Stromal cell of bone marrow (primary cell): Measurements from ENCODE around the gene UGT8.
"Not testable (repeated sequence)": the region's sequence is repeated elsewhere in the genome, so short reads cannot be mapped to it uniquely, and the experiment has no call there.

Experiments
- DNase-seq: peaks from one replicate; pipeline ENCODE4 v3.0.0-alpha.2; 2012; ENCODE audit warnings: low read depth

UGT8 gene, protein sequence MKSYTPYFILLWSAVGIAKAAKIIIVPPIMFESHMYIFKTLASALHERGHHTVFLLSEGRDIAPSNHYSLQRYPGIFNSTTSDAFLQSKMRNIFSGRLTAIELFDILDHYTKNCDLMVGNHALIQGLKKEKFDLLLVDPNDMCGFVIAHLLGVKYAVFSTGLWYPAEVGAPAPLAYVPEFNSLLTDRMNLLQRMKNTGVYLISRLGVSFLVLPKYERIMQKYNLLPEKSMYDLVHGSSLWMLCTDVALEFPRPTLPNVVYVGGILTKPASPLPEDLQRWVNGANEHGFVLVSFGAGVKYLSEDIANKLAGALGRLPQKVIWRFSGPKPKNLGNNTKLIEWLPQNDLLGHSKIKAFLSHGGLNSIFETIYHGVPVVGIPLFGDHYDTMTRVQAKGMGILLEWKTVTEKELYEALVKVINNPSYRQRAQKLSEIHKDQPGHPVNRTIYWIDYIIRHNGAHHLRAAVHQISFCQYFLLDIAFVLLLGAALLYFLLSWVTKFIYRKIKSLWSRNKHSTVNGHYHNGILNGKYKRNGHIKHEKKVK

DNA sequence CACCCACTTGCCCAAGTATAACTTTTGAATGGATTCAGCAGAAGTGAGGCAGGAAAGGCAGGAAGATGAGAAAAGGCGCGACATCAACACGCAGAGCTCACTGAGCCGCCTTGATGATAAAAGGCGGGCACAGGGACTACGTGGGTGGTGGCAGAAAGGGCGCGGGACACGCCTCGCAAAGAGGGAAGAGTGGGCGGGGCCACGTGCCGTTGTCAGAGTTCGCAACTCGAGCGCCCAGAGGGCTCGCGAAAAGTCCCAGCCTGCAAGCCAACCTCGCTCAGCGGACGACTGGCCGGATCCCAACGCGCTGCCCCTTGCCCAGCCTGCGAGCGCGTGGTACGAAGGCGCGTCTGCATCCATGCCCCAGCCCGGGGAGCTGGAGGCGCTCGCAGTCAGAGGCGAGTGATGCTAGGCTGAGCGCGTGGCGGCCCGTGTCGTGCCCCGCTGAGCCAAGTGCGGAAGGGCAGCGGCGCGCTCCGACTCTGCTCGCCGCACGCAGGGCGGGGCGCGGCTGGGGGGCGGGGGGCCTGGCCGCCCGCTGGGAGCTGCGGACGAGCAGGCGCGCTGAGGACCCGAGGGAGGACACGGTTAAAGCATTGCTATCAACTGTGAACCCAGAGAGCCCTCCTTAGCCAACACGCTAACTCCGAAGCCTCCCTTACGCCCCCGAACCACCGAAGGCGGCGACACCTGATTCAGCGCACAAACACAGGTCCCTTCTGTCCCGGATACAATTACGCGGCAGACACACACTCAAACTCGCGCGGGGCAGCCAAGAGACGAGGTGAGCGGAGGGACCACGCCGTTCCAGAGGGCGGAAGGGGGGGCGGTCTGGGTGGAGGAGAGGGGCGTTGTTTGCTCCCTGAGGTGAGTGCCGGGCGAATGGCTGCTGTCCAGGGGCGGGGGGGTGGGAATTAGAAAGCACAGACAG, at the start of gene UGT8:
TSS of gene UGT8 (plus strand) at position 617 of the 931 bp plus-strand sequence. CDS start 24,074 bp downstream, outside the sequence.
- DNase-seq: no peak

- DNase-seq: no peak
Measured at GRCh38 chr4:114549638-114550037, 49.0 kb upstream of the UGT8 start.

- no peak for DNase-seq
Measured at GRCh38 chr4:114558446-114559020, 40.1 kb upstream of the UGT8 start.

GRCh38 chr4:114561590-114561989, 37.0 kb upstream of the UGT8 start:
- no peak for DNase-seq

GRCh38 chr4:114562176-114562904, 36.3 kb upstream of the UGT8 start:
- DNase-seq: no peak

GRCh38 chr4:114563536-114564315, 34.9 kb upstream of the UGT8 start:
- no peak for DNase-seq

DNA sequence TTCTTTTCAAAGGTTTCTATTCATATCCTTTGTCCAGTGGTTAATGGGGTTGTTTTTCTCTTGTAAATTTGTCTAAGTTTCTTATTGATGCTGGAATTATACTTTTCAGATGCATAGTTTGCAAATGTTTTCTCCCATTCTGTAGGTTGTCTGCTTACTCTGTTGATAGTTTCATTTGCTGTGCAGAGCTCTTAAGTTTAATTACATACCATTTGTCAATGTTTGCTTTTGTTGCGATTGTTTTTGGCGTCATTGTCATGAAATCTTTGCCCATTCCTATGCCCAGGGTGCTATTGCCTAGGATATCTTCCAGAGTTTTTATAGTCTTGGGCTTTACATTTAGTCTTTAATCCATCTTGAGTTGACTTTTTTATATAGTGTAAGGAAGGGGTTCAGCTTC, 21.2 kb upstream of the UGT8 start:
- no peak for DNase-seq

DNA sequence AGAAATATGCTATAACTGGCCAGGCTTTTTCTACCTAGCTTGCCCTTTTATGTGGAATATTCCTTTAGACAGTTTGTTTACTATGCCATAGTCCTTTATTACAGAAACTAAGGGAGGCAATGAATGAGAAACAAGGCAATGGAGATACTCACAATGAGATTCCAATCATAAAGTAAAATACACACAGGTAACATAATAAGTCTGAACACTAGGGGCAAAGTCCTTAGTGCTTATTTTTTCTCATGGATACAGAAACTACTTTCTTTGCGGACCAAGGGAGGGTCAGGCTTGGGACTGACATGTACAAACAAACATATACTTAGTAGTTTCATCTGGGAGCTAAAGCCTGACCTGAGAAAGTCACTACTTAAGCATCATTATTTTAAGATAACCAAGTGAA, 16.0 kb upstream of the UGT8 start:
- DNase-seq: no peak

DNA sequence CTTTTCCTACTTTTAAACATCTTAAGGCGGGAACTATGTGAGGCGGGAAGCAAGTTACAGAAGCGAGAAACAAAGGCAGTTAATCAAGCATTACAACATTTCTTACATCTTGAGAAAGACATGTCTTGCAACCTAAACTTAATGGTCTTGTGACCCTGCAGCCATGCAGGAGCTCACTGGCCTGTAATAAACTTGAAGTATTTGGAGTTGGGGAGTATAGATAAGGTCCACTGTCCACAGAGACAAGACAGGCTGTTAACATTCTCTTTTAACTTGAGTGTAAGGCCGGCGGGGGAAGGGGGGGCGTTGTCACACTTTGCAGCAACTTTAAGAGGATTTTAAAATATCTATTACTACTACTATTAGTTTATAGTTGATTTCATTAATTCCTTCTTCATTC, 10.3 kb upstream of the UGT8 start:
- no peak for DNase-seq

DNA sequence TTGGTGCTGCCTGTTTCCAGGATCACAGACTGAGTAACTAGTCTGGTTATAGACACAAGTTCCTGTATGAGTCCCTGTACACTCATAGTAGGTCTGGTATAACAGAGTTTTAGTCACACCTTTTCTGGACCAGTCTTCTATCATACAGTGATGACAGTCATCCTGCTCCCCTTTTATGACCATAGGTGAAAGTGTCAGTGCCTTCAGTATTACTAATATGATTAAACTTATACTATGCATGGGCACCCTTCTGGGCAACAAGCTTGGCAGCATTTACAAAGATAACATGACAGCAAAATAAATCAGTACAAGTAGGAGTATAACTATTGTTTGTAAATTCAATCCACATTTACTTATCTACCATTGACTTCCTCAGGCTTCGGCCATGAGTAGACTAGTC, 8.2 kb upstream of the UGT8 start:
- not testable (repeated sequence) for DNase-seq

DNA sequence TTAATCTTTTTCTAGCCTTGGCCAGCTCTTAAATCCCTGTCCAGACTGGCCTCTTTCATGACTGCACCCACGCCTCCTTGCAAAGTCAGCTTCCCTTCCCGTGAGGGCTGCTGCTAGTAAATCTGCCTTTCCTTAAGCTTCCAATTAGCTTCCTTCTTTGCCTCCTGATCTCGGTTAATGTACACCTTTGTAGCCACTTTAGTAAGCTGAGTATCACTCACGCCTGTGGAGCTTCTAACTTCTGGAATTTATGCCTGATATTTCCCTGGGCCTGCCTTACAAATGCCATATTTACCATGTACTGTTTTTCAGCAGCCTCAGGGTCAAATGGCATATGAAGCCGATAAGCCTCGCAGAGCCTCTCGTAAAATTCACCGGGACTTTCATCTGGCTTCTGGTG, 5.1 kb upstream of the UGT8 start:
- DNase-seq: no peak

GRCh38 chr4:114595207-114595606, 3.4 kb upstream of the UGT8 start:
- no peak for DNase-seq

DNA sequence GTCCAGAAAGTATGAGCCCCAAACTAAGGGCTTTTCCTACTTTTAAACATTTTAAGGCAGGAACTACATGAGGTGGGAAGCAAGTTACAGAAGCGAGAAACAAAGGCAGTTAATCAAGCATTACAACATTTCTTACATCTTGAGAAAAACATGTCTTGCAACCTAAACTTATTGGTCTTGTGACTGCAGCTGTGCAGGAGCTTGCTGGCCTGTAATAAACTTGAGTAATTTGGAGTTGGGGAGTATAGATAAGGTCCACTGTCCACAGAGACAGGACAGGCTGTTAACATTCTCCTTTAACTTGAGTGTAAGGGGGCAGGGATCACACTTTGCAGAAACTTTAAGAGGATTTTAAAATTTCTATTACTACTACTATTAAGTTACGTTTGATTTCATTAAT, 2.7 kb upstream of the UGT8 start:
- no peak for DNase-seq

DNA sequence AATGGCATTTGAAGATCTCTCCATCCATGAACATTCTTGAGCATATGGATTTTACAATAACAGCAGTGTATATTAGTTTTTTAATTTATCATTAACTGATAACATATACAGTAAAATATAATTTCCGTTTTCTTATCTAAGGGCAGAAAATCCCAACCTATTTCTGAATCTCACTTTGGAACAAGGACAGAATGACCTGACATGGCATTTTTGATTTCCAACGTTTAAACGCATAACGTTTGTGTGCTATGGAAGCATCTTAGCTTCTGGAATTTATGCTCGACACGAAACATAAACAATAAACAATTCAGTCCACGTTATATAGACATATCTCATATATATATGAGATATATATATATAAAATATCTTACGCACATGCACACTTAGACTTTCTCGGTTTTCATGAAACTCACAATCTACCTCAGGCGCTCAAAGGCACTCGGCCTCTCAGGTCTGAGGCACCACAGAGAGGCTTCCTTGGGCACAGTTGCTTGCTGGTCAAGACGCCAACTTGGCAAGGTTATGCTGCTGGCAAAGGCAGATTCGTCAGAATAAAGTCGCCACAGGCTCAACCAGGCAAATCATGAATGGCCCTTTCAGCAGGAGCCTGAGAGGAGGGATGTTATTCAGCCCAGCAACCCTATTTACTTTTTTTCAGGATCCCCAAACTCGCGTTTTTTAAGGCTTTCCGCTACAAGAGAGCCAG, 1.0 kb upstream of the UGT8 start:
- no peak for DNase-seq

GRCh38 chr4:114599231-114599902, 760 bp downstream of the UGT8 start:
- DNase-seq: no peak

DNA sequence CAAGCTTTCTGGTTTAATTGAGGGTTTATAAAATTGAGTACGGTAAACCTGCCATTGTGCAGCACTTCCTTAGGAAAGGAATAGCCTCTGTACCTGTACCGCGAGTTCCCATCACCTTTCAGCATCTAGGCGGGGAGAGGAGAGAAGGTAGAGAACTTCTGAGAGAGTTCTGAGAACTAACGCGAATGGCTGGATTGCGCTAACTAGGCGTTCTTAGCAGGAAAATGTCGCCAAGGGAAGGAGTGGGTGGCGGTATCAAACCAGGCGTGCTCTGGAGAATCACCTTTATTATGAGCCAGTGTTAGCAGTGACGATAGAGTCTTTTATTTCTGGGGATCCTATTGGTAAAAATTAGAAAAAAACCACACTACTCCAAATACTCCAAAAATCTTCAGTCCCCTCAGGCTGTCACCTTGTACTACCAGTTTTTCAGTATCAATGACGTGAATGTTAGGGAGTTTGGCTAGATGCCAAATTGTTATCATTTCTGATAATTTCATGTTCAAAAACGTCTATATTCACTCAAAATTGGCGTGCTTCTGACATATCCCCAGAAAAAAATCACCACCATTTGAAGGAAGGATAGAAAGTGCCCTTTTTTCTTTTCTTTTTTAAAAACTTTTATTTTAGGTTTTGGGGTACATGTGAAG, 1.4 kb downstream of the UGT8 start:
- DNase-seq: no peak

GRCh38 chr4:114600672-114601071, 2.1 kb downstream of the UGT8 start:
- DNase-seq: no peak

GRCh38 chr4:114601304-114602052, 2.9 kb downstream of the UGT8 start:
- DNase-seq: no peak
